H9 (cell line): ENCODE results near the gene DAZAP1. TPM values are rescaled to one million over a fixed set of nuclear protein-coding genes. Genes with fewer than 3 reads are reported as not detected.

Experiments
- DNase-seq: peaks from one replicate; pipeline ENCODE4 v3.0.0-alpha.2; 2017
- H2AFZ ChIP-seq: one replicate; pipeline ENCODE4 v1.6.1; 2013; ENCODE audit warnings: mild to moderate bottlenecking, low read length, control low read depth, moderate library complexity
- H2AK5ac ChIP-seq: 2 replicates; pipeline ENCODE4 v1.6.1; 2013; ENCODE audit warnings: low read length, control low read depth, mixed read lengths; ENCODE audit not compliant: insufficient read length
- H2BK120ac ChIP-seq: one replicate; pipeline ENCODE4 v1.6.1; 2013; ENCODE audit warnings: low read depth, mild to moderate bottlenecking, low read length, control low read depth, inconsistent platforms; ENCODE audit not compliant: poor library complexity, severe bottlenecking
- H2BK12ac ChIP-seq: 2 replicates; pipeline ENCODE4 v1.6.1; 2013; ENCODE audit warnings: low read length, control low read depth, mixed read lengths, low read depth; ENCODE audit not compliant: insufficient read length
- H2BK15ac ChIP-seq: 2 replicates; pipeline ENCODE4 v1.6.1; 2013; ENCODE audit warnings: low read depth, low read length, control low read depth
- H2BK20ac ChIP-seq: one replicate; pipeline ENCODE4 v1.6.1; 2013; ENCODE audit warnings: low read depth, mild to moderate bottlenecking, low read length, control low read depth, inconsistent platforms; ENCODE audit not compliant: poor library complexity, severe bottlenecking
- H2BK5ac ChIP-seq: 2 replicates; pipeline ENCODE4 v1.6.1; 2013; ENCODE audit warnings: low read length, control low read depth, mixed read lengths; ENCODE audit not compliant: insufficient read length
- H3K14ac ChIP-seq: 2 replicates; pipeline ENCODE4 v1.6.1; 2013; ENCODE audit warnings: low read length, control low read depth; ENCODE audit not compliant: insufficient read depth
- H3K18ac ChIP-seq: 2 replicates; pipeline ENCODE4 v1.6.1; 2013; ENCODE audit warnings: low read depth, mild to moderate bottlenecking, mixed read lengths, low read length, control low read depth; ENCODE audit not compliant: insufficient read length
- H3K23ac ChIP-seq: 2 replicates; pipeline ENCODE4 v1.6.1; 2013; ENCODE audit warnings: low read length, control low read depth, mixed read lengths, low read depth; ENCODE audit not compliant: insufficient read length
- H3K23me2 ChIP-seq: 2 replicates; pipeline ENCODE4 v1.6.1; 2013; ENCODE audit warnings: low read depth, mild to moderate bottlenecking, mixed read lengths, low read length, control low read depth; ENCODE audit not compliant: insufficient read length, poor library complexity, severe bottlenecking
- H3K27ac ChIP-seq: 2 replicates; pipeline ENCODE4 v1.5.1; 2013; ENCODE audit warnings: low read length, control low read depth, mixed read lengths, low read depth; ENCODE audit not compliant: insufficient read length
- H3K27me3 ChIP-seq: 2 replicates; pipeline ENCODE4 v1.6.1; 2013; ENCODE audit warnings: low read length, control low read depth, inconsistent platforms; ENCODE audit not compliant: insufficient read depth
- H3K4ac ChIP-seq: 2 replicates; pipeline ENCODE4 v1.6.1; 2013; ENCODE audit warnings: low read depth, mild to moderate bottlenecking, control low read depth, inconsistent platforms, low read length, moderate library complexity
- H3K4me1 ChIP-seq: 2 replicates; pipeline ENCODE4 v1.6.1; 2013; ENCODE audit warnings: low read length, control low read depth, inconsistent platforms; ENCODE audit not compliant: insufficient read depth
- H3K4me2 ChIP-seq: 2 replicates; pipeline ENCODE4 v1.6.1; 2013; ENCODE audit warnings: low read length, control low read depth, mixed read lengths; ENCODE audit not compliant: insufficient read length, insufficient read depth
- H3K56ac ChIP-seq: 2 replicates; pipeline ENCODE4 v1.6.1; 2013; ENCODE audit warnings: low read depth, mild to moderate bottlenecking, mixed read lengths, low read length, control low read depth; ENCODE audit not compliant: insufficient read length
- H3K79me1 ChIP-seq: 2 replicates; pipeline ENCODE4 v1.6.1; 2013; ENCODE audit warnings: low read depth, mild to moderate bottlenecking, moderate library complexity, low read length, control low read depth, inconsistent platforms; ENCODE audit not compliant: insufficient read depth, poor library complexity, severe bottlenecking
- H3K79me2 ChIP-seq: 2 replicates; pipeline ENCODE4 v1.6.1; 2013; ENCODE audit warnings: low read length, control low read depth, inconsistent platforms; ENCODE audit not compliant: insufficient read depth
- H3K9ac ChIP-seq: 2 replicates; pipeline ENCODE4 v1.6.1; 2013; ENCODE audit warnings: low read length, control low read depth, mixed read lengths; ENCODE audit not compliant: insufficient read length; ENCODE audit errors: extremely low read depth
- H3K9me3 ChIP-seq: one replicate; pipeline ENCODE4 v1.6.1; 2013; ENCODE audit warnings: low read depth, low read length, inconsistent platforms; ENCODE audit not compliant: control insufficient read depth
- H3T11ph ChIP-seq: one replicate; pipeline ENCODE4 v1.6.1; 2013; ENCODE audit warnings: mild to moderate bottlenecking, low read length, control low read depth, inconsistent platforms
- H4K20me1 ChIP-seq: one replicate; pipeline ENCODE4 v1.6.1; 2013; ENCODE audit not compliant: control insufficient read depth, insufficient read length, insufficient read depth
- H4K5ac ChIP-seq: 2 replicates; pipeline ENCODE4 v1.6.1; 2013; ENCODE audit warnings: low read depth, mild to moderate bottlenecking, mixed read lengths, low read length, control low read depth; ENCODE audit not compliant: insufficient read length
- H4K8ac ChIP-seq: replicated peaks from 2 replicates; pipeline ENCODE4 v1.6.1; 2013; ENCODE audit warnings: low read length, control low read depth, mixed read lengths, low read depth; ENCODE audit not compliant: insufficient read length
- H4K91ac ChIP-seq: 2 replicates; pipeline ENCODE4 v1.6.1; 2013; ENCODE audit warnings: low read depth, mild to moderate bottlenecking, moderate library complexity, mixed read lengths, low read length, control low read depth; ENCODE audit not compliant: insufficient read length
- H3K27ac Mint-ChIP-seq, 3 experiments: 2 replicates in 2 of 3; 3 replicates in 1 of 3; pipeline ENCODE4 v1.8.0; 2020 to 2021; ENCODE audit warnings: mixed read lengths in 3 of 3, mild to moderate bottlenecking in 1 of 3, moderate library complexity in 1 of 3
- H3K27me3 Mint-ChIP-seq: 2 replicates; pipeline ENCODE4 v1.8.0; 2021; ENCODE audit warnings: low read depth, mild to moderate bottlenecking, moderate library complexity, mixed read lengths
- H3K36me3 Mint-ChIP-seq, 3 experiments: 2 replicates in 2 of 3; 3 replicates in 1 of 3; pipeline ENCODE4 v1.8.0; 2020 to 2021; ENCODE audit warnings: low read depth in 3 of 3, mixed read lengths in 3 of 3; ENCODE audit not compliant: insufficient read depth in 1 of 3
- H3K4me1 Mint-ChIP-seq, 2 experiments: 2 replicates each; pipeline ENCODE4 v1.8.0; 2020; ENCODE audit warnings: mixed read lengths in 2 of 2
- H3K4me3 Mint-ChIP-seq, 2 experiments: 2 replicates in 1 of 2; 3 replicates in 1 of 2; pipeline ENCODE4 v1.8.0; 2020 to 2021; ENCODE audit warnings: mild to moderate bottlenecking in 2 of 2, mixed read lengths in 2 of 2, moderate library complexity in 1 of 2
- H3K9me3 Mint-ChIP-seq, 2 experiments: 2 replicates in 1 of 2; 3 replicates in 1 of 2; pipeline ENCODE4 v1.8.0; 2020; ENCODE audit warnings: mild to moderate bottlenecking in 2 of 2, mixed read lengths in 2 of 2, moderate library complexity in 1 of 2
- CTCF ChIP-seq: fragments of 200-600 bp; sonication (generic); conservative IDR thresholded peaks from 3 replicates; pipeline ENCODE4 v1.8.0; 2021; ENCODE audit warnings: antibody characterized with exemption, mild to moderate bottlenecking
- WGBS: extraction: QIAGEN DNeasy Blood & Tissue Kit; methylation state at CpG from one replicate; pipeline ENCODE4 v1.1.7; 2013; ENCODE audit warnings: missing lambda C conversion rate, low lambda C conversion rate, mixed read lengths; ENCODE audit not compliant: insufficient read length; ENCODE audit errors: extremely low coverage; 5-methylcytosine and 5-hydroxymethylcytosine counted together
- total RNA-seq: library from RNA; stranded (reverse); gene quantifications from 2 replicates; pipeline ENCODE4 v1.2.1, GENCODE V29; 2021

The DAZAP1 gene
- total RNA-seq, 1 experiment from 2014 or later = 265 TPM

GRCh38 chr19:1447944-1448343, 40.6 kb downstream of the DAZAP1 start:
- H3K36me3 Mint-ChIP-seq = peaks cover 0 to 3% (median 0%) of the 10 kb centered on the region in 3 experiments; a peak in 2 of 7 replicates
- Histone ChIP-seq H3K56ac (no peak overlapping the region), H3K14ac (no peak overlapping the region), H3K23me2 (peaks cover 10% of the 10 kb centered on the region), H3K27me3 (peaks cover 24% of the 10 kb centered on the region; the same call in 1 of the 2 replicates), H3K79me2 (no peaks in the 10 kb centered on the region), H4K20me1 (no peaks in the 10 kb centered on the region), H3K23ac (no peak overlapping the region), H3T11ph (no peak overlapping the region), H3K18ac (no peak overlapping the region), H4K5ac (no peak overlapping the region), H2AK5ac (no peak overlapping the region), H4K8ac (no peak overlapping the region), H4K91ac (no peak overlapping the region), H3K4ac (no peak overlapping the region), H3K9ac (no peak overlapping the region), H2BK15ac (no peak overlapping the region), H3K4me1 (no peaks in the 10 kb centered on the region; the same call in 1 of the 2 replicates), H3K4me2 (no peak overlapping the region), H2BK120ac (no peak overlapping the region), H2AFZ (no peak overlapping the region), H3K9me3 (no peaks in the 10 kb centered on the region), H3K27ac (no peak overlapping the region), H2BK12ac (no peak overlapping the region), H2BK20ac (no peak overlapping the region), H2BK5ac (no peak overlapping the region), H3K79me1 (no peaks in the 10 kb centered on the region)
- no peak overlapping the region for H3K27ac Mint-ChIP-seq
- no peaks in the 10 kb centered on the region; a peak in 1 of 5 replicates for H3K9me3 Mint-ChIP-seq
- peaks cover 78% of the 10 kb centered on the region for H3K27me3 Mint-ChIP-seq
- peaks cover 10 to 41% of the 10 kb centered on the region in 2 experiments for H3K4me1 Mint-ChIP-seq
- WGBS = no CpG with 5 or more reads among the region's 9 CpGs
- no peak for DNase-seq
- TF ChIP-seq CTCF = no peak
- peak overlapping the region in 1 of 2 experiments; percentile 50; a peak in 2 of 5 replicates for H3K4me3 Mint-ChIP-seq
